Measurements from ENCODE around the gene CYP3A4. TPM values are rescaled to one million over a fixed set of nuclear protein-coding genes. Genes with fewer than 3 reads are reported as not detected.

CYP3A4 gene
- total and polyA plus RNA-seq, 12 donors: 0.14 to 34.6 (median 1.00) TPM

GRCh38 chr7:99791021-99791420 is 7.0 kb upstream of the CYP3A4 start:
- 74 to 93% (median 84%) methylated on average over 1 of the region's 1 CpG for WGBS, 4 donors
- TF ChIP-seq CTCF (IDR thresholded peaks at IDR 0.05) (no peak), POLR2A (IDR thresholded peaks at IDR 0.05) (no peak)

GRCh38 chr7:99790407-99790806 is 6.4 kb upstream of the CYP3A4 start:
- H3K4me3 ChIP-seq: no peak overlapping the region
- no peaks in the 10 kb centered on the region for H3K36me3 ChIP-seq (replicated peaks in 1 of 2)
- intact Hi-C loops (cut with DNase I): no loop called here
- no peak for TF ChIP-seq CTCF (IDR thresholded peaks at IDR 0.05)
- no peak for TF ChIP-seq POLR2A (IDR thresholded peaks at IDR 0.05)
- H3K27me3 ChIP-seq: no peaks in the 10 kb centered on the region
- H3K27ac ChIP-seq: no peak overlapping the region
- no peaks in the 10 kb centered on the region for H3K9me3 ChIP-seq (replicated peaks in 1 of 3)
- no peak for DNase-seq
- H3K4me1 ChIP-seq (replicated peaks in 1 of 2): peaks cover 10 to 11% of the 10 kb centered on the region in 2 donors
- WGBS, 4 donors: 89 to 100% (median 90%) methylated on average over 3 of the region's 3 CpGs

More at GRCh38 chr7:99791021-99791420, 7.0 kb upstream of the CYP3A4 start:
- Histone ChIP-seq H3K27ac (no peak overlapping the region), H3K27me3 (no peaks in the 10 kb centered on the region), H3K4me1 (replicated peaks in 1 of 2) (peaks cover 10 to 11% of the 10 kb centered on the region in 2 donors), H3K36me3 (replicated peaks in 1 of 2) (no peaks in the 10 kb centered on the region), H3K9me3 (replicated peaks in 1 of 3) (no peaks in the 10 kb centered on the region), H3K4me3 (no peak overlapping the region)
- DNase-seq: no peak
- intact Hi-C loops (cut with DNase I): no loop called here

- no peaks in the 10 kb centered on the region for H3K36me3 ChIP-seq (replicated peaks in 1 of 2)
- H3K9me3 ChIP-seq (replicated peaks in 1 of 3): no peaks in the 10 kb centered on the region
- peaks cover 10 to 11% of the 10 kb centered on the region in 2 donors for H3K4me1 ChIP-seq (replicated peaks in 1 of 2)
- DNase-seq: no peak
- H3K27ac ChIP-seq: no peak overlapping the region
- no peak overlapping the region for H3K4me3 ChIP-seq
- no peaks in the 10 kb centered on the region for H3K27me3 ChIP-seq
- intact Hi-C loops (cut with DNase I): no loop called here
- TF ChIP-seq CTCF (IDR thresholded peaks at IDR 0.05): no peak
- TF ChIP-seq POLR2A (IDR thresholded peaks at IDR 0.05): no peak
- WGBS, 4 donors: 70 to 80% (median 77%) methylated on average over 4 of the region's 4 CpGs
Observed at GRCh38 chr7:99789441-99790070, 5.6 kb upstream of the CYP3A4 start.

- Histone ChIP-seq H3K27ac (no peak overlapping the region), H3K27me3 (no peaks in the 10 kb centered on the region), H3K9me3 (replicated peaks in 1 of 3) (no peaks in the 10 kb centered on the region), H3K4me3 (no peak overlapping the region), H3K36me3 (replicated peaks in 1 of 2) (no peaks in the 10 kb centered on the region), H3K4me1 (replicated peaks in 1 of 2) (peaks cover 10 to 11% of the 10 kb centered on the region in 2 donors)
- DNase-seq: no peak
- WGBS, 4 donors: 73 to 77% (median 76%) methylated on average over 2 of the region's 2 CpGs
- TF ChIP-seq POLR2A (IDR thresholded peaks at IDR 0.05) (no peak), CTCF (IDR thresholded peaks at IDR 0.05) (no peak)
- intact Hi-C loops (cut with DNase I): no loop called here
Observed at GRCh38 chr7:99788554-99788953, 4.6 kb upstream of the CYP3A4 start.

Data from adrenal gland (tissue), 12 donors.